Natural killer cell (primary cell): ENCODE results near the gene PCYOX1L. TPM values are rescaled to one million over a fixed set of nuclear protein-coding genes. Genes with fewer than 3 reads are reported as not detected.

Experiments used
- ATAC-seq, 3 donors: fragments of 150-1000 bp in 2 of 3; fragments of 200-7000 bp in 1 of 3; cut with Tn5 transposase; 1 replicate in 1 of 3; 2 replicates in 2 of 3; pipeline ENCODE4 v1.10.0; 2021; ENCODE audit warnings: mild to moderate bottlenecking in 2 of 3, moderate library complexity in 2 of 3
- DNase-seq, 2 donors: peaks; one replicate each; pipeline versions ENCODE4 v3.0.0 to v3.0.0-alpha.2; 2013 to 2021; ENCODE audit warnings: mixed read lengths in 1 of 2
- H3K27ac ChIP-seq: one replicate; pipeline ENCODE4 v1.5.1; 2013; ENCODE audit warnings: mild to moderate bottlenecking, low read length
- H3K27me3 ChIP-seq: one replicate; pipeline ENCODE4 v1.6.1; 2013; ENCODE audit warnings: low read length; ENCODE audit not compliant: control insufficient read depth, insufficient read depth
- H3K36me3 ChIP-seq: one replicate; pipeline ENCODE4 v1.6.1; 2013; ENCODE audit warnings: low read length; ENCODE audit not compliant: control insufficient read depth, insufficient read depth
- H3K4me1 ChIP-seq: one replicate; pipeline ENCODE4 v1.6.1; 2013; ENCODE audit warnings: low read length; ENCODE audit not compliant: control insufficient read depth, insufficient read depth
- H3K4me3 ChIP-seq: one replicate; pipeline ENCODE4 v1.5.1; 2013; ENCODE audit warnings: low read length
- H3K9me3 ChIP-seq: one replicate; pipeline ENCODE4 v1.6.1; 2013; ENCODE audit warnings: low read length; ENCODE audit not compliant: control insufficient read depth, insufficient read depth
- H3K27ac Mint-ChIP-seq, 2 donors: one replicate each; pipeline ENCODE4 v1.8.0; 2022; ENCODE audit warnings: mild to moderate bottlenecking in 2 of 2, mixed read lengths in 2 of 2, moderate library complexity in 1 of 2
- H3K27me3 Mint-ChIP-seq, 2 donors: one replicate each; pipeline ENCODE4 v1.8.0; 2022; ENCODE audit warnings: low read depth in 2 of 2, mixed read lengths in 2 of 2
- H3K36me3 Mint-ChIP-seq: one replicate; pipeline ENCODE4 v1.8.0; 2022; ENCODE audit warnings: mixed read lengths
- H3K4me1 Mint-ChIP-seq, 2 donors: one replicate each; pipeline ENCODE4 v1.8.0; 2022; ENCODE audit warnings: mixed read lengths in 2 of 2
- H3K4me3 Mint-ChIP-seq: one replicate; pipeline ENCODE4 v1.8.0; 2022; ENCODE audit warnings: mild to moderate bottlenecking, moderate library complexity, mixed read lengths
- H3K9me3 Mint-ChIP-seq, 2 donors: one replicate each; pipeline ENCODE4 v1.8.0; 2022; ENCODE audit warnings: mixed read lengths in 2 of 2
- CTCF ChIP-seq: fragments of 200-600 bp; IDR thresholded peaks from one replicate; pipeline ENCODE4 v1.8.0; 2022; ENCODE audit warnings: antibody characterized with exemption
- WGBS: methylation state at CpG from one replicate; pipeline ENCODE4 v1.1.7; 2013; ENCODE audit warnings: missing lambda C conversion rate; ENCODE audit not compliant: insufficient coverage; 5-methylcytosine and 5-hydroxymethylcytosine counted together
- intact Hi-C: fragments of 100-400 bp; cut with micrococcal nuclease; formaldehyde crosslinking; loops from one replicate; pipeline ENCODE4 v1.14.2; 2022
- total RNA-seq, 4 donors: library from RNA; stranded (reverse); fragments of 120-200 nt in 1 of 4; gene quantifications; one replicate each; pipeline versions ENCODE4 v1.2.3 to v1.2.4, GENCODE V29; 2013 to 2022

The PCYOX1L gene
- total RNA-seq, 3 donors from 2014 or later (not counting 1 experiment from before 2014, with no cell fraction given): 16.6 to 18.1 (median 16.8) TPM

GRCh38 chr5:149374801-149375200 lies 17.0 kb downstream of the PCYOX1L start:
- TF ChIP-seq CTCF: no peak
- Histone ChIP-seq H3K27me3 (no peaks in the 10 kb centered on the region), H3K4me1 (no peaks in the 10 kb centered on the region), H3K9me3 (no peaks in the 10 kb centered on the region), H3K4me3 (no peak overlapping the region), H3K27ac (no peak overlapping the region), H3K36me3 (no peaks in the 10 kb centered on the region)
- DNase-seq (no peak), ATAC-seq (no peak)
- no peaks in the 10 kb centered on the region for H3K9me3 Mint-ChIP-seq
- no peaks in the 10 kb centered on the region for H3K36me3 Mint-ChIP-seq
- WGBS: 92% methylated on average over 2 of the region's 3 CpGs
- H3K4me1 Mint-ChIP-seq: no peaks in the 10 kb centered on the region
- H3K27ac Mint-ChIP-seq: no peak overlapping the region
- intact Hi-C loops: loop anchor here (5.0 kb wide), 1 partner anchor 232 kb away; the partner anchor contains the start of gene ABLIM3
- H3K4me3 Mint-ChIP-seq: no peak overlapping the region
- no peaks in the 10 kb centered on the region for H3K27me3 Mint-ChIP-seq

- DNase-seq (no peak), ATAC-seq (no peak)
- Mint-ChIP-seq H3K36me3 (no peaks in the 10 kb centered on the region), H3K27ac (no peak overlapping the region), H3K9me3 (no peaks in the 10 kb centered on the region), H3K4me3 (no peak overlapping the region), H3K4me1 (no peaks in the 10 kb centered on the region), H3K27me3 (no peaks in the 10 kb centered on the region)
- TF ChIP-seq CTCF: no peak
- no peak overlapping the region for H3K4me3 ChIP-seq
- intact Hi-C loops: no loop called here
- no peak overlapping the region for H3K27ac ChIP-seq
- no peaks in the 10 kb centered on the region for H3K4me1 ChIP-seq
- no peaks in the 10 kb centered on the region for H3K9me3 ChIP-seq
- no peaks in the 10 kb centered on the region for H3K36me3 ChIP-seq
- 94% methylated on average over 6 of the region's 6 CpGs for WGBS
- no peaks in the 10 kb centered on the region for H3K27me3 ChIP-seq
These were observed 17.6 kb downstream of the PCYOX1L start for GRCh38 chr5:149375434-149375833.

DNA sequence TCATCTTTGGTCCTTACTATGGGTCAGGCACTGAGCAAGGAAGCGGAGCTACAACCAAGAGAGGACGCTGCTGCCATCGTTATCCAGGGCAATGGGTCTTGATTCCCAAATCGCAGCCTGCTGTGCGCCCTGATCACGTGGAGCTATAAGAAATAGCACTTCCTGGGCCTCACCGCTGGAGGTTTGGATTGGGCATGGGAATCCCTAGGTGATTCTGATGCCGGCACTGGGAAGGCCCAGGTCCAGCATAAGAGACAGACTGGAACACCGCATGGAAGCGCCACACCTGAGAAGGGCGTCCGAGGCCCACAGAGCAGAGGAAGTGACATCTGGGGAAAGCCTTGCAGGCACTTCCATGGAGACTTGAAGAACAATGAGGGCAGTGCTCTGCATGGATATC lies 18.3 kb downstream of the PCYOX1L start:
- no peak overlapping the region for H3K27ac Mint-ChIP-seq

More for the DNA sequence above, 18.3 kb downstream of the PCYOX1L start:
- Histone ChIP-seq H3K36me3 (no peaks in the 10 kb centered on the region), H3K9me3 (no peaks in the 10 kb centered on the region), H3K27me3 (no peaks in the 10 kb centered on the region), H3K4me1 (no peaks in the 10 kb centered on the region), H3K27ac (no peak overlapping the region), H3K4me3 (no peak overlapping the region)
- H3K9me3 Mint-ChIP-seq: no peaks in the 10 kb centered on the region
- H3K27me3 Mint-ChIP-seq: no peaks in the 10 kb centered on the region
- no peaks in the 10 kb centered on the region for H3K4me1 Mint-ChIP-seq
- H3K4me3 Mint-ChIP-seq: no peak overlapping the region
- ATAC-seq: no peak
- no peaks in the 10 kb centered on the region for H3K36me3 Mint-ChIP-seq
- TF ChIP-seq CTCF: no peak
- WGBS: 95% methylated on average over 12 of the region's 12 CpGs
- no peak for DNase-seq
- intact Hi-C loops: no loop called here
